Frontal cortex (tissue), 4 donors: Measurements from ENCODE around the gene ZNF446. TPM values are rescaled to one million over a fixed set of nuclear protein-coding genes. Genes with fewer than 3 reads are reported as not detected.
"Not testable (repeated sequence)": the region's sequence is repeated elsewhere in the genome, so short reads cannot be mapped to it uniquely, and the experiment has no call there.

ENCODE experiments used
- DNase-seq, 2 donors: peaks; one replicate each; pipeline ENCODE4 v3.0.0; 2012; ENCODE audit warnings: low spot score in 2 of 2
- FAIRE-seq: peaks from 2 replicates; lab custom pipeline; 2012; peaks lifted over from hg19 to GRCh38; lab: Jason Lieb, UNC
- total RNA-seq: library from RNA; depleted of rRNA; stranded (reverse); fragments of >200 nt; gene quantifications from one replicate; pipeline ENCODE4 v1.2.3, GENCODE V29; 2014
- donor health status: control.
- donor health status: control.
- donor health status: control.

Gene ZNF446
- total RNA-seq, 1 donor from 2014 or later = 8.6 TPM

- DNase-seq (no peak), FAIRE-seq (no peak)
These were observed 21.6 kb downstream of the ZNF446 start for GRCh38 chr19:58497634-58498170.

GRCh38 chr19:58498316-58499020, 22.3 kb downstream of the ZNF446 start:
- FAIRE-seq (no peak), DNase-seq (no peak)

- DNase-seq (peak; percentile 92 to 100), FAIRE-seq (peak; percentile 19)
These were observed 23.1 kb downstream of the ZNF446 start for GRCh38 chr19:58499021-58499927.

- FAIRE-seq (no peak), DNase-seq (no peak)
These were observed 24.1 kb downstream of the ZNF446 start for GRCh38 chr19:58500242-58500641.

- not testable (repeated sequence) for FAIRE-seq, DNase-seq
These were observed 31.6 kb downstream of the ZNF446 start for GRCh38 chr19:58507602-58508223.

- FAIRE-seq = no peak
- no peak for DNase-seq
These were observed 33.6 kb downstream of the ZNF446 start for GRCh38 chr19:58509731-58510083.

- no peak for FAIRE-seq
- DNase-seq = no peak
These were observed 34.1 kb downstream of the ZNF446 start for GRCh38 chr19:58510084-58510862.

GRCh38 chr19:58511353-58512208, 35.4 kb downstream of the ZNF446 start, which contains the start of gene SLC27A5:
SLC27A5 (minus strand) TSS chr19:58511992; CDS start chr19:58511955, 37 bp downstream.
- FAIRE-seq = no peak
- no peak for DNase-seq

- no peak for FAIRE-seq
- no peak for DNase-seq
These were observed 37.1 kb downstream of the ZNF446 start for GRCh38 chr19:58513213-58513693.

GRCh38 chr19:58513694-58514563, 37.8 kb downstream of the ZNF446 start:
- DNase-seq (peak; percentile 87 to 95), FAIRE-seq (no peak)

- no peak for DNase-seq
- no peak for FAIRE-seq
These were observed 38.4 kb downstream of the ZNF446 start for GRCh38 chr19:58514564-58515022.

GRCh38 chr19:58515259-58515658, 39.1 kb downstream of the ZNF446 start:
- DNase-seq = no peak
- no peak for FAIRE-seq

- no peak for FAIRE-seq
- DNase-seq = no peak
These were observed 40.2 kb downstream of the ZNF446 start for GRCh38 chr19:58516246-58516836.

- DNase-seq (no peak), FAIRE-seq (no peak)
These were observed 41.0 kb downstream of the ZNF446 start for GRCh38 chr19:58516964-58517833.

- DNase-seq (no peak), FAIRE-seq (no peak)
These were observed 42.3 kb downstream of the ZNF446 start for GRCh38 chr19:58518256-58519086.
